ENCODE results near the gene RPS18.

The RPS18 gene

DNA sequence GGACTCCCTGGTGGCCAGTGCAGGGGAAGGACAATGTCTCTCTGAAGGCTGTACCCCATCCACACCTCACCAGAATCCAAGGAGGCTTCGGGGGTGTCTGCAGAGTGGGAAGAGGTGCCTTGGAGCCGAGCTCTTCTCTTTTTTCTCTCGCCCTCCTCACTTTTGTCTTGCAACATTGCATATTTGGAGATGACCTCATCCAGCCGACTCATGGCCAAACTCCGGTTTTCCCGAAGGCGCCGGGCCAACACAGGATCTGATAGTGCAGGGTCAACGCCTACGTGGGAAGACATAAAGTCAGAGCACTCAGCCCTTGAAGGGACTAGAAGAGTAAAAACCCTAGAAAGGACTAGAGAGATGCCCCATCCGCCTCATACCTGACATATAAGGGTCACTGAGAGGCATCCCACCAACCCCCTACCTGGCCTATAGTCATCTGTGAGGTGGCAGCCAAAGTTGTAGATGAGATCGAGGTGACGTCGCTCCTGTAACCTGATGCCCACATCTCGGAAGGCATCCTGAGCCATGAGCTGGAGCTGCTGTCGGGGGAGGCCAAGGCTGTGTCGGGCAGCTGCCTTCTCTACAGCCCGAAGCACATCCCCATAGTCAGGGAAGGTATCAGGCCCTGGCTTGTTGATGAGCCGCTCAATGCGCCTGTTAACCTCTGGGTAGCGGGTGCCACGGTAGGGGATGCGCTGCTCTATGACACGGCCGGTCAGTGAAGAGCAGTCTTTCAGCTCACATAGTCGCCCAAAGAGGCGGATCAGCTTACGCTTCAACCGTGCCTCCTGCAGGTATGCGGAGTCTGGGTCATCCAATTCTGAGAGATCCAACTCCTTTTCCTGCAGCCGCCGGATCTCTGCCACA is 48.7 kb downstream of the RPS18 start:
- TF ChIP-seq CTCF (IDR thresholded peaks at IDR 0.05; ENCODE audit: low read depth, low read length, missing control alignments), result no peak
- peak overlapping the region; percentile 85 for H3K4me3 ChIP-seq (replicated peaks; ENCODE audit: low read depth, low read length)
- DNase-seq (ENCODE audit: extremely low read depth, low read depth), result peak; percentile 67

GRCh38 chr6:33321227-33321626 is 49.4 kb downstream of the RPS18 start:
- DNase-seq (ENCODE audit: extremely low read depth, low read depth), result no peak
- TF ChIP-seq CTCF (IDR thresholded peaks at IDR 0.05; ENCODE audit: low read depth, low read length, missing control alignments), result no peak
- H3K4me3 ChIP-seq (replicated peaks; ENCODE audit: low read depth, low read length), result peak overlapping the region; percentile 85

GRCh38 chr6:33323623-33323948 is 51.7 kb downstream of the RPS18 start:
- no peak for TF ChIP-seq CTCF (IDR thresholded peaks at IDR 0.05; ENCODE audit: low read depth, low read length, missing control alignments)
- H3K4me3 ChIP-seq (replicated peaks; ENCODE audit: low read depth, low read length), result peak overlapping the region; percentile 85
- DNase-seq (ENCODE audit: extremely low read depth, low read depth), result no peak

- no peak for TF ChIP-seq CTCF (IDR thresholded peaks at IDR 0.05; ENCODE audit: low read depth, low read length, missing control alignments)
- H3K4me3 ChIP-seq (replicated peaks; ENCODE audit: low read depth, low read length), result peak overlapping the region; percentile 85
- no peak for DNase-seq (ENCODE audit: extremely low read depth, low read depth)
Observed at GRCh38 chr6:33324125-33324524, 52.2 kb downstream of the RPS18 start.
